DOHH2 (cell line): ENCODE results near the gene DPPA4.

Experiments used
- H3F3A ChIP-seq: fragments of 200-600 bp; sonication (generic), shearing (Covaris generic); 2 replicates; pipeline ENCODE4 v1.6.0; 2016; ENCODE audit warnings: antibody characterized with exemption, mild to moderate bottlenecking; ENCODE audit not compliant: control insufficient read depth, insufficient read depth
- H3K27ac ChIP-seq: fragments of 200-600 bp; sonication (generic); 2 replicates; pipeline ENCODE4 v1.5.1; 2014; ENCODE audit warnings: low read depth, mild to moderate bottlenecking, low read length, moderate library complexity
- H3K27me3 ChIP-seq: fragments of 200-600 bp; sonication (generic); 2 replicates; pipeline ENCODE4 v1.6.1; 2014; ENCODE audit warnings: mild to moderate bottlenecking, low read length, mixed read lengths; ENCODE audit not compliant: control insufficient read depth
- H3K36me3 ChIP-seq: fragments of 200-600 bp; sonication (generic); 2 replicates; pipeline ENCODE4 v1.6.1; 2014; ENCODE audit warnings: mild to moderate bottlenecking, low read length, moderate library complexity, mixed read lengths; ENCODE audit not compliant: control insufficient read depth
- H3K4me1 ChIP-seq: fragments of 200-600 bp; sonication (generic); 2 replicates; pipeline ENCODE4 v1.6.1; 2014; ENCODE audit warnings: mild to moderate bottlenecking, low read length, mixed read lengths; ENCODE audit not compliant: control insufficient read depth
- H3K4me2 ChIP-seq: fragments of 200-600 bp; sonication (generic); 2 replicates; pipeline ENCODE4 v1.6.0; 2014; ENCODE audit warnings: mild to moderate bottlenecking, low read length, moderate library complexity
- H3K4me3 ChIP-seq: fragments of 200-600 bp; sonication (generic); 2 replicates; pipeline ENCODE4 v1.5.1; 2014; ENCODE audit warnings: mild to moderate bottlenecking, low read length, mixed read lengths
- H3K79me2 ChIP-seq: fragments of 200-600 bp; sonication (generic); 2 replicates; pipeline ENCODE4 v1.6.1; 2014; ENCODE audit warnings: mild to moderate bottlenecking, low read length, mixed read lengths; ENCODE audit not compliant: control insufficient read depth
- H3K9me2 ChIP-seq: fragments of 200-600 bp; sonication (generic); replicated peaks from 2 replicates; pipeline ENCODE4 v1.6.1; 2014; ENCODE audit warnings: mild to moderate bottlenecking, low read length, mixed read lengths; ENCODE audit not compliant: control insufficient read depth
- H3K9me3 ChIP-seq: fragments of 200-600 bp; sonication (generic); 2 replicates; pipeline ENCODE4 v1.6.1; 2014; ENCODE audit warnings: antibody characterized with exemption, low read length, mixed read lengths; ENCODE audit not compliant: control insufficient read depth, insufficient read depth
- H4K20me1 ChIP-seq: fragments of 200-600 bp; sonication (generic); 2 replicates; pipeline ENCODE4 v1.6.0; 2014; ENCODE audit warnings: low read depth, mild to moderate bottlenecking, antibody characterized with exemption, low read length, moderate library complexity; ENCODE audit not compliant: control insufficient read depth, insufficient read depth
- CTCF ChIP-seq: fragments of 200-600 bp; sonication (generic); IDR thresholded peaks from one replicate; pipeline ENCODE4 v1.5.1; 2014; ENCODE audit warnings: antibody characterized with exemption, mild to moderate bottlenecking, low read depth, low read length; ENCODE audit not compliant: poor library complexity, severe bottlenecking
- EZH2phosphoT487 ChIP-seq: fragments of 200-600 bp; sonication (generic); IDR thresholded peaks from 2 replicates; pipeline ENCODE4 v1.6.1; 2017; ENCODE audit warnings: borderline replicate concordance, mild to moderate bottlenecking, antibody characterized with exemption, low read length, moderate library complexity, mixed read lengths

The DPPA4 gene

GRCh38 chr3:109325109-109325508, 12.2 kb downstream of the DPPA4 start:
- no peak overlapping the region for H3K27ac ChIP-seq

GRCh38 chr3:109316162-109316730, 21.1 kb downstream of the DPPA4 start, which contains the start of gene DPPA2:
Gene DPPA2, minus strand, starts transcription at chr3:109316517. Its CDS starts 1,975 bp downstream, at chr3:109314542.
- Histone ChIP-seq H3K4me1 (no peaks in the 10 kb centered on the region), H3K4me2 (no peak within 1 kb of the TSS), H3K9me2 (no peaks in the 10 kb centered on the region), H3K36me3 (no peaks in the 10 kb centered on the region), H3K79me2 (no peaks in the 10 kb centered on the region), H3K27me3 (no peaks in the 10 kb centered on the region), H3K9me3 (no peaks in the 10 kb centered on the region; the same call in 1 of the 2 replicates), H4K20me1 (no peaks in the 10 kb centered on the region), H3F3A (no peaks in the 10 kb centered on the region), H3K4me3 (no peak within 1 kb of the TSS), H3K27ac (no peak within 1 kb of the TSS)
- TF ChIP-seq EZH2phosphoT487 = no peak
- TF ChIP-seq CTCF = no peak

More at GRCh38 chr3:109325109-109325508, 12.2 kb downstream of the DPPA4 start:
- H3K9me2 ChIP-seq = no peaks in the 10 kb centered on the region
- H3K79me2 ChIP-seq = no peaks in the 10 kb centered on the region
- no peaks in the 10 kb centered on the region for H3K36me3 ChIP-seq
- H3F3A ChIP-seq = no peaks in the 10 kb centered on the region
- H4K20me1 ChIP-seq = no peaks in the 10 kb centered on the region
- H3K27me3 ChIP-seq = no peaks in the 10 kb centered on the region
- no peak overlapping the region for H3K4me3 ChIP-seq
- no peak overlapping the region for H3K4me2 ChIP-seq
- H3K9me3 ChIP-seq = no peaks in the 10 kb centered on the region
- H3K4me1 ChIP-seq = no peaks in the 10 kb centered on the region
- TF ChIP-seq CTCF (no peak), EZH2phosphoT487 (no peak)

GRCh38 chr3:109313061-109313460, 24.3 kb downstream of the DPPA4 start:
- H3F3A ChIP-seq = no peaks in the 10 kb centered on the region
- H3K27ac ChIP-seq = no peak overlapping the region
- no peaks in the 10 kb centered on the region for H3K4me1 ChIP-seq
- H3K79me2 ChIP-seq = no peaks in the 10 kb centered on the region
- H3K36me3 ChIP-seq = no peaks in the 10 kb centered on the region
- H4K20me1 ChIP-seq = no peaks in the 10 kb centered on the region
- H3K9me3 ChIP-seq = no peaks in the 10 kb centered on the region; the same call in 1 of the 2 replicates
- no peak for TF ChIP-seq EZH2phosphoT487
- TF ChIP-seq CTCF = no peak
- H3K9me2 ChIP-seq = no peaks in the 10 kb centered on the region
- no peak overlapping the region for H3K4me3 ChIP-seq
- H3K4me2 ChIP-seq = no peak overlapping the region
- no peaks in the 10 kb centered on the region for H3K27me3 ChIP-seq
